Right renal cortex interstitium (tissue), 3 donors: Measurements from ENCODE around the gene MLIP. TPM values are rescaled to one million over a fixed set of nuclear protein-coding genes. Genes with fewer than 3 reads are reported as not detected.
"Not testable (repeated sequence)": the region's sequence is repeated elsewhere in the genome, so short reads cannot be mapped to it uniquely, and the experiment has no call there.

Experiments used
- DNase-seq, 3 donors: peaks; one replicate each; pipeline ENCODE4 v3.0.0-alpha.2; 2013; ENCODE audit warnings: low read depth in 3 of 3, low spot score in 2 of 3
- polyA plus RNA-seq, 3 donors: library from polyadenylated mRNA; unstranded; fragments of 120-200 nt; gene quantifications; one replicate each; pipeline ENCODE4 v1.2.1, GENCODE V29; 2013; ENCODE audit not compliant: insufficient read length in 3 of 3

MLIP gene
- polyA plus RNA-seq: under 1 TPM; 0.51 to 0.94 (median 0.62) TPM

GRCh38 chr6:54111341-54112045, at the start of gene MLIP:
MLIP (plus strand) TSS chr6:54111443; CDS start chr6:54111480, 37 bp downstream.
- DNase-seq: no peak

GRCh38 chr6:54063228-54063539, 48.1 kb upstream of the MLIP start:
- no peak for DNase-seq

- no peak for DNase-seq
Observed at GRCh38 chr6:54068694-54069093, 42.5 kb upstream of the MLIP start.

GRCh38 chr6:54070025-54070424, 41.2 kb upstream of the MLIP start:
- DNase-seq: no peak

- DNase-seq: no peak
Observed at GRCh38 chr6:54071821-54072340, 39.4 kb upstream of the MLIP start.

GRCh38 chr6:54072635-54073313, 38.5 kb upstream of the MLIP start:
- DNase-seq: no peak

GRCh38 chr6:54073487-54073886, 37.8 kb upstream of the MLIP start:
- DNase-seq: no peak

- DNase-seq: no peak
Observed at GRCh38 chr6:54074109-54074508, 37.1 kb upstream of the MLIP start.

GRCh38 chr6:54074578-54075195, 36.6 kb upstream of the MLIP start:
- DNase-seq: no peak

- DNase-seq: no peak
Observed at GRCh38 chr6:54076159-54076789, 35.0 kb upstream of the MLIP start.

GRCh38 chr6:54081499-54081898, 29.7 kb upstream of the MLIP start:
- DNase-seq: not testable (repeated sequence)

GRCh38 chr6:54083287-54083686, 28.0 kb upstream of the MLIP start:
- DNase-seq: no peak

- DNase-seq: no peak
Observed at GRCh38 chr6:54084231-54084630, 27.0 kb upstream of the MLIP start.

GRCh38 chr6:54085047-54085446, 26.2 kb upstream of the MLIP start:
- DNase-seq: no peak

- no peak for DNase-seq
Observed at GRCh38 chr6:54085541-54085940, 25.7 kb upstream of the MLIP start.

- DNase-seq: no peak
Observed at GRCh38 chr6:54086439-54086838, 24.8 kb upstream of the MLIP start.

- no peak for DNase-seq
Observed at GRCh38 chr6:54087721-54088120, 23.5 kb upstream of the MLIP start.

- no peak for DNase-seq
Observed at GRCh38 chr6:54093326-54093948, 17.8 kb upstream of the MLIP start.

- DNase-seq: no peak
Observed at GRCh38 chr6:54094293-54094692, 16.9 kb upstream of the MLIP start.

GRCh38 chr6:54094786-54095185, 16.5 kb upstream of the MLIP start:
- no peak for DNase-seq

GRCh38 chr6:54095723-54096122, 15.5 kb upstream of the MLIP start:
- DNase-seq: no peak
